Measurements from ENCODE around the gene ATXN2.

DNA sequence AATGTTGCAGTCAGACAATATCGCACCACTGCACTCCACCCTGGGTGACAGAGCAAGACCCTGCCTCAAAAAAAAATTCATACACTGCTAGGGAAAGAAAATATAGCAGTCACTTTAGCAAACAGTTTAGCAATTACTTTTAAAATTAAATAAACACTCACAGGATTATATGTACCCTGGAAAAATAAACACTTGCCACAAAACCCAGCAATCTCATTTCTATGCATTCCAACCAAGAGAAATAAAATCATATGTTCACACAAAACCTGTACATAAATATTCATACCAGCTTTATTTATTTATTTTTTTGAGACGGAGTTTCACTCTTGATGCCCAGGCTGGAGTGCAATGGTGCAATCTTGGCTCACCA, 20.2 kb downstream of the ATXN2 start:
- TF ChIP-seq, protein P1, sequence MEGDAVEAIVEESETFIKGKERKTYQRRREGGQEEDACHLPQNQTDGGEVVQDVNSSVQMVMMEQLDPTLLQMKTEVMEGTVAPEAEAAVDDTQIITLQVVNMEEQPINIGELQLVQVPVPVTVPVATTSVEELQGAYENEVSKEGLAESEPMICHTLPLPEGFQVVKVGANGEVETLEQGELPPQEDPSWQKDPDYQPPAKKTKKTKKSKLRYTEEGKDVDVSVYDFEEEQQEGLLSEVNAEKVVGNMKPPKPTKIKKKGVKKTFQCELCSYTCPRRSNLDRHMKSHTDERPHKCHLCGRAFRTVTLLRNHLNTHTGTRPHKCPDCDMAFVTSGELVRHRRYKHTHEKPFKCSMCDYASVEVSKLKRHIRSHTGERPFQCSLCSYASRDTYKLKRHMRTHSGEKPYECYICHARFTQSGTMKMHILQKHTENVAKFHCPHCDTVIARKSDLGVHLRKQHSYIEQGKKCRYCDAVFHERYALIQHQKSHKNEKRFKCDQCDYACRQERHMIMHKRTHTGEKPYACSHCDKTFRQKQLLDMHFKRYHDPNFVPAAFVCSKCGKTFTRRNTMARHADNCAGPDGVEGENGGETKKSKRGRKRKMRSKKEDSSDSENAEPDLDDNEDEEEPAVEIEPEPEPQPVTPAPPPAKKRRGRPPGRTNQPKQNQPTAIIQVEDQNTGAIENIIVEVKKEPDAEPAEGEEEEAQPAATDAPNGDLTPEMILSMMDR (IDR thresholded peaks at IDR 0.05), result no peak
- TF ChIP-seq POLR2A (IDR thresholded peaks at IDR 0.05), result no peak

Data from body of pancreas (tissue), 4 donors.